Upper lobe of left lung (tissue), 4 donors: ENCODE data around the gene COL23A1.

Source experiments
- CTCF ChIP-seq, 6 experiments: fragments of 450-650 bp in 4 of 6; fragments of 200-600 bp in 2 of 6; sonication (generic) in 2 of 6; IDR thresholded peaks; one replicate each; pipeline ENCODE4 v1.5.1; 2016 to 2019; ENCODE audit warnings: antibody characterized with exemption in 6 of 6
- EP300 ChIP-seq, 4 donors: sonication (generic); formaldehyde crosslinking; IDR thresholded peaks; one replicate each; pipeline ENCODE4 v1.5.1; 2017; ENCODE audit warnings: antibody characterized with exemption in 4 of 4, control low read depth in 2 of 4
- POLR2A ChIP-seq, 4 donors: fragments of 450-650 bp; IDR thresholded peaks; one replicate each; pipeline ENCODE4 v1.5.1; 2016 to 2017; ENCODE audit warnings: antibody characterized with exemption in 4 of 4, mild to moderate bottlenecking in 2 of 4
- POLR2AphosphoS5 ChIP-seq, 2 donors: sonication (generic); formaldehyde crosslinking; IDR thresholded peaks; one replicate each; pipeline ENCODE4 v1.5.1; 2017; ENCODE audit warnings: antibody characterized with exemption in 2 of 2

- TF ChIP-seq CTCF (IDR thresholded peaks at IDR 0.05), result no peak
- TF ChIP-seq EP300 (IDR thresholded peaks at IDR 0.05), result no peak
- no peak for TF ChIP-seq POLR2AphosphoS5 (IDR thresholded peaks at IDR 0.05)
- TF ChIP-seq POLR2A (IDR thresholded peaks at IDR 0.05), result no peak
These were observed 224.4 kb downstream of the COL23A1 start for GRCh38 chr5:178365501-178366440.
